T-helper 22 cell (primary cell): ENCODE results near the gene SIGMAR1.

Experiments used
- DNase-seq: peaks from one replicate; pipeline ENCODE4 v3.0.0-alpha.2; 2020; ENCODE audit warnings: low read depth

Gene SIGMAR1

DNA sequence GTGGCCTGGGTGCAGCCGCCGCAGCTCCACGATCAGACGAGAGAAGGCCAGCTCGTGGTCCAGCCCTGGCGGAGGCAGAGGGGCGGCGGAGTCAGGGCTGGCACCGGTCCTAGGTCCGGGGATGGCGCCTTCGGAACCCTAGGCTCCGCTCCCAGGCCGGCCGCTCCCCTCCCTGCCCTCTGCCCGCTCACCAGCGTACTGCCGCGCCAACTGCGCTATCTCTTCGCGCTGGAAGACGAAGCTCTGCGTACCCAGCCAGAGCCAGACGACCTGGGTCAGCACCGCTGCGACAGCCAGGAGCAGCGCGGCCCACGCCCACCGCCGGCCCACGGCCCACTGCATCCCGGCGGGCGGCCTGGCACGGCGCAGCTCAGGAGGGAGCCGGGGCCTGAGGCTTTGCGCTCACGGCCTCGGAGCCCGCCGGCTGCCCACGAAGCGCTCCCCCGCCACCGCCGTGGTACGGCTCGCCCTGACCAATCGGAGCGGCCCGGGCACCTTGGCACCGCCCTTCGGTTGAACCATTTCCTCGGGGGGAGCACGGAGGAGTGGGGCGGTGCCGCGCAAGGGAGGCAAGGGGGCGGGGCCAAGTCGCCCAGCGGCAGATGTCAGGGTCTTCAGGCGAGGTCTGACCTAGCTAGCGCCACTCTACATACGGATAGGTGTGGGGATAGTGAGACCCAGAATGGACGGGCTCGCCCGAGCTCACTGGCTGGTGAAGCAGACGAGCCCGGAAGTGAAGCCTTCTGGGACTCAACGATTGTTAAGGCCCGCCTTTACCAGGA, at the start of gene SIGMAR1:
Gene SIGMAR1, minus strand, starts transcription at position 432 of the 782 bp plus-strand sequence. Its CDS starts 90 bp downstream, at position 342.
- peak; percentile 85 for DNase-seq

- no peak for DNase-seq
Observed at GRCh38 chr9:34686732-34687131, 49.1 kb upstream of the SIGMAR1 start.

- no peak for DNase-seq
Observed at GRCh38 chr9:34686231-34686630, 48.6 kb upstream of the SIGMAR1 start.

DNA sequence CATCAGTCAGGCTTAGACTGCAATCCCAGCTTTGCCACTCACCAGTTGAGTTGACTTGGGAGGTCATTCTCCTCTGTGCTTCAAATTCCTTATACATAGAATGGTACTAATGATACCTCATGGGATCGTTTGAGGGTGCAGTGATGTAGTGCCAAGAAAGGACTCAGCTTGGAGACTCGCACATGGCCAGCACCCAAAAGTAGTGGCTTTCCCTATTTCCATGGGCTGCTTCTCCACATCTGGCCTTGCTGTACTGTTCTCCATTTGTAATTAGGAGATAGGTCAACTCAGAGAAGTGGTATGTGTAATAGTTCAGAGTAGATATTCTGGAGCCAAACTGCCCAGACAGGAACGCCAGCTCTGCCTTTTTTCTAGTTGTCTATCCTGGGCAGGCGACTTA, 48.0 kb upstream of the SIGMAR1 start:
- DNase-seq = no peak

DNA sequence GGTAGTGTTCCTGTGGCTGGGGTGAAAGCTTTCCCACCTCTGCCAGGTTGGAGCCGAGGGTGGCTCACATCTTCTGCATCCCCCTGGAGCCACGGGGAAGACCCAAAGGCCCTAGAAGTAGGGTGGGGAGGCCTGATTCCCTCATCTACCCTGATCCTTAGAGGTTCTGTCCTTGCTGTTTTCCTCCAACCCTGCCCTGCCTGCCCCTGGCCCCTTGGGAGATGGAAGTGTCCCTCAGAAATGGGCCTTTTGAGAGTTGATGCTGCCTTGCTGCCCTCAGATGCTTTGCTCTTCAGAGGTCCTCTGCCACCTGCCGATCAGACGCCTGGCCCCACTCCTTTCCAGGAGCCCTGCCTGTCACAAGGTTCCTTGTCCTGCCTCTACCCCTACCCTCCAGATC, 47.2 kb upstream of the SIGMAR1 start:
- no peak for DNase-seq

GRCh38 chr9:34684145-34684544, 46.6 kb upstream of the SIGMAR1 start:
- DNase-seq = no peak

- DNase-seq = no peak
Observed at GRCh38 chr9:34675869-34676268, 38.3 kb upstream of the SIGMAR1 start.

GRCh38 chr9:34675048-34675714, 37.6 kb upstream of the SIGMAR1 start:
- DNase-seq = no peak

GRCh38 chr9:34674440-34674839, 36.9 kb upstream of the SIGMAR1 start:
- no peak for DNase-seq

DNA sequence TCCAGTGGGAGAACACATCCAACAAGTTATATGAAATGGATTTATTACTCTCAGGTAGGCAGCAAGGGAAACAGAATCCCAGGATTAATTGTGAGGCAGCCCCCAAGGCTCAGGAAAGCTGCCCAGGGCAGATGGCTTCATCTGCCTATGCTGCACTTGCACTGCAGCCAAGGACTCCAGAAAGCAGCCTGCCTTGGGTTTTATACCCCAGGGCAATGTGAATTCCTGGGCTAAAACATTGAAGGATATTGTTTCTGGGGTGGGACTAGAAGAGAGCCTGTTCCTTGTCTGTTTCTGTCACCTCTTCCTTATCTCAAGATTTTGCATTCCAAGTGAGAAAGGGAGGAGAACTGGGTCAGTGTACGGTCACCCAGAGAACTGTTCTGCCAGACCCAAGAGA, 33.7 kb upstream of the SIGMAR1 start:
- DNase-seq = no peak

DNA sequence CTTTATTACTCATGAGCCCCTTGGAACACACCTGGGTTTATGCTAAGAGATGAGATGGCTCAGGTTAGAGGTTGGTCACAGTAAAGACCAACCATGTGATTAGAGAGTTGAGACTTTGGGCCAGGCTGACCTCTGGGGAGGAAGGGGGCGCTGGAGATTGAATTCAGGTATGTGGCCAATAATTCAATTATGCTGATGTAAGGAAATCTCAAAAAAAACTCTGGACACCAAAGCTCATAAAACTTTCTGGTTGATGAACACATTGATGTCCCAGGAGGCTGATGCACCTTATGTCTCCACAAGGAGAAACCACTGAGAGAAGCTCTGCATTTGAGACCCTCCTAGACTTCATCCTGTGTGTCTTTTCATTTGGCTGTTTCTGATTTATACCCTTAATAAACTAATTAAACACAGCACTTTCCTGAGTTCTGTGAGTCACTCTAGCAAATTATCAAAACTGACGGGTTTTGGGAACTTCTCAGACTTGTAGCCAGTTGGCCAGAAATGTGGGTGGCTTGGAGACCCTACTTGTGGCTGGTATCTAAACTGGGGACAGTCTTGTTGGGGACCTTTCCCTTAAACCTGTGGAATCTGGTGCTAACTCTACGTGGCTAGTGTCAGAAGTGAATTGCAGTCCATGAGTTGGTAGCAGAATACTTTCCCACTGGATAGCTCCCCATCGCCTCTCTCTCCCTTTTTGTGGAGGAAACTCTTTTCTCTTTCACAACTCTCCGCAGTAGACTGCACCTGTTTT, 32.4 kb upstream of the SIGMAR1 start:
- DNase-seq = no peak

- peak; percentile 85 for DNase-seq
Observed at GRCh38 chr9:34665381-34666250, 28.0 kb upstream of the SIGMAR1 start.

DNA sequence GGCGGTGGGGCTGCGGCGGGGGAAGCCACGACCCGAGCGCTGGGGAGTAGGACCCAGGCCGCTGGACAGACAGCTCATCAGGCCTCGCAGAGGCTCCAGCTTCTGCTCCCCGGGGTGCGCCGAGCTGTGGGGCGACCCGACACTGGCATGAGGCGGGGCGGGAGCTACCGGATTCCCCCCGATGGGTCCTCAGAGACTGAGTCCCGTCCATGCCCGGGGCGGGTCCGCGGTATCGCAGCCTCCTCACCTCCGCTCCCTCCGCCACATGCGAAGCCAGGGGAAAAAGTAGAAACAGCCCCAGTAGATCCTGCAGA, 27.4 kb upstream of the SIGMAR1 start:
- no peak for DNase-seq

DNA sequence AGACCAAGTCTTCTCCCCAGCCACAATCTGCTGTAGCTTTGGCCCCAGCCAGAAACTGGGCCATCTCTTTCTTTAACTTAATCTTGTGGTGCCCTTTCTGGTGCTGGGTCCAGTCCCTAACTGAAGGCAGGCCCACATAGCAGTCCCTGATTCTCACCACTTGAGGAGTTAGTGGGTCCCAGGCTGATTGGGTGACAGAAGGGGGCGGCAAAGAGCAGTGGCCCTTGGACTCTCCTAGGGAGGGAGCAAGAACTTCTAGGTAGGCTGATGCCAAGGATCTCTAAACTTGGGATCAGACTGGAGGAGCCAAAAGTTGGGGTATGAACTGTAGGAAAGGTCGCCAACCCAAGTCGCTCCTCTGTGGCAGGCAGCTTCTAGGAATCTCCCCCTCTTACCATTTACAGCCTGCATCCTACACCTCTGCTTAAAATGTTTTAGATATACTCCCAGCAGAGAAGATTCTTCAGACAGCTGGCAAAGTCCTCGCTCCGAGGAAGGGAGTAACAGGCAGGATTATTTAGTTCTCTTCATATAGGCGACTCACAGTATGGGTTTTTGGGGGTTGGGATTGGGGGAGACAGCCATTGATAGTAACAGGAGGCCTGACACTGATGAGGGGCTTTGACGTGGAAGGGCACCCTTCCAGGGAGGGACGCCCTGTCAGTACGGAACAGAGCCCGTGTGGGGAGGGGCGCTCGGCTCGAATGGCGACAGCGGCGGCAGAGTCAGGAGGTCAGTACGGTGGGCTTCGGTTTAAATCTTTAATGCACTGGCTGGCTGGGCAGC, 26.9 kb upstream of the SIGMAR1 start:
- DNase-seq = peak; percentile 53

DNA sequence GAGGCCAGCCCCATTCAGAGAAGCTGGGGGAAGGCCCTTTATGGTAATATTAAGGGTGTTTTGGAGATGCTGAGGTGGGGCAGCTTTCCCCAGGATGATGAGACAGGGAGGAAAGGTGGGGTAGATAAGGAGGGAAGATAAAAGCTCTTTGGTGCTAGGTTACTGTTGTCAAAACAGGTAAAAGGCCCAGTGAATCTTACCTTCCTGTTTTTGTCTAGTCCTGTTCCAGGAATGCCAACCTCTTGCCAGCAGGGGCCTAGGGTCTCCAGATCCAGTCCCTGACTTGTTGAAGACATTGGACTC, 25.7 kb upstream of the SIGMAR1 start:
- DNase-seq = no peak

DNA sequence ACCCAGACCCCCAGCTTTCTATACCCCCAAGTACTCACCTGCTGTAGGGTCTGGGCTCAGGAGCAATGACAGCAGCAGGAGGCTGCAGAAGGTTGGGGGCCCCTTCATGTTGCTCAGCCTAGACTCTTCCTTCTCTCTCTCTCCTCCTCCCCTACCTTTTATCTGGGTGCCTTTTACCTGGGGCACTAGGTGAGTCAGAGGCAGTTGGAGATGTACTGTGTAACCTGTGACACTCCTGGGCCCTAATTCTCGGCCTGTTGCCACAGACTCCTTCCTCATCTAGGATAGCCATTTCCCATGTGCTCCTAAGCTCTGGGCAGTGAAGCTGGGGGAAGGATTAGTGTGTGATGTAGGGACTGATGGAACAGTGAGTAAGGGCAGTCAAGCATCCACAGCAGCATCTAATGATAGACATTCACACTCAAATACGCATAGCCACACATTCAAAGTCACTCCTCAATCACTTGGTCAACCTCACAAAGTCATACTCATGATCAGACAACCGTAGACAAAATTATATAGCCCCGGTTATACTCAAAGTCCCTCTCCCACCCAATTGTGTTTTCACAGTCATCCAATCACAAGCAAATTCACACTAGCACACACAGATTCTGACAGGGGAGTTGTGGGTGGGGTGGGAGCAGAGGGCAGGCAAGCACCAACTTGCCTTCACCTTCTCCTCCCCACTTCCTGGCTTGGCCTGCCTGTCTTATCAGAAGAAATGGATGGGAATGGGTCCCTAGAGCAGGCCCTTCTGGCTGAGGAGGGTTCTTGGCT, 25.1 kb upstream of the SIGMAR1 start, which contains the start of gene CCL27:
Gene CCL27, minus strand, starts transcription at position 132 of the 777 bp plus-strand sequence. Its CDS starts 24 bp downstream, at position 108.
- peak; percentile 30 for DNase-seq

DNA sequence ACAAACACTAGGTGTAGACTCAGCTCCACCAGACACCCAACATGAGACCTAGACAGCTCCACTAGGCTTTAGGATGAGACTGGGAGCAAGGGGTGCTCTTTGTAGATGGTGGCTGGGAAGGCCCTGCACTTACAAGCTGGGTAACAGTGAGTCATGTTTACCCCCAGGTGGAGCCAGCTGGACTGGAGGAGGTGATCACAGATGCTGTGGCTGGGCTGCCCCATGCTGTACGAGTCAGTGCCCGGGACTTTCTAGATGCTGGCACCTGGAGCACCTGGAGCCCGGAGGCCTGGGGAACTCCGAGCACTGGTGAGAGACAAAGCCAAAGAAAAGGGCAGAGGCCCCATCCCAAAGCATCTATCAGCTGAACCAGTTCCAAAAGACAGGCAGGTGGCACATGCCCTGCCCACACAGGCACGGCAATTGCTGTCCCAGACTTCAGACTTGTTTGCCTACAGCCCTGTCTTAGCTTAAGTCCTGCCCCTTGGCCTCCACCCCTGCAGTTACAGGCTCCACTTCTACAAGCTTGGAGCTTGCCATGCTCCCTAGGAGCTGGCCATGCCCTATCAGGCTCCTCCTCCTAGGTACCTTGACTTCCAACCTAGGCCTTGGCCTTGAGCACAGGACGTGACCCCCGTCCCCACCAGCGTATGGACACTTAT, 22.1 kb upstream of the SIGMAR1 start:
- no peak for DNase-seq

GRCh38 chr9:34658461-34658860, 20.9 kb upstream of the SIGMAR1 start:
- no peak for DNase-seq

GRCh38 chr9:34656992-34657391, 19.4 kb upstream of the SIGMAR1 start:
- DNase-seq = no peak

DNA sequence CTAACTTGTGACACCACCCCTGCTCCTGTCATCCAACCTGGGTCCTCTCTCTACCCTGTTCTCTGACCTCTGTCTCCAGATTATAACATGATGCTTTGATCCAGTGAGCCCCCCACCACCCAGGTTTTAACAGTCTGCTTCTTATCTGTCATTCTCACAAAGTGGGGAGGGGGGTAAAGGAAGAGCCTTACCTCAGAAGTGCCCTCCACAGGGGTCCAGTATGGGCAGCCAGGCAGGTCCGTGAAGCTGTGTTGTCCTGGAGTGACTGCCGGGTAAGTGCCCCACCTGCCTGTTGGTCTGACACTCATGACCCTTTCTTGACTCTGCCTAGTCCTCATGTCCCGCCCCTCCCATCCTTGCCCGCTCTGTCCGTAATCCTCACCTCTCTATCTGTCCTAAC, 17.8 kb upstream of the SIGMAR1 start:
- no peak for DNase-seq
